ENCODE data around the gene NACC1. TPM values are rescaled to one million over a fixed set of nuclear protein-coding genes. Genes with fewer than 3 reads are reported as not detected.

Gene NACC1
- polyA plus RNA-seq, 5 donors = 14.0 to 32.4 (median 19.7) TPM

- DNase-seq = no peak
These were observed 20.3 kb downstream of the NACC1 start for GRCh38 chr19:13138171-13138915.

- no peak for DNase-seq
These were observed 20.8 kb downstream of the NACC1 start for GRCh38 chr19:13138916-13139198.

- DNase-seq = no peak
These were observed 21.7 kb downstream of the NACC1 start for GRCh38 chr19:13139633-13140311.

GRCh38 chr19:13146763-13147563 lies 28.9 kb downstream of the NACC1 start:
- no peak for DNase-seq

- DNase-seq = peak in 1 of 2 donors; percentile 15
These were observed 31.1 kb downstream of the NACC1 start for GRCh38 chr19:13149173-13149627.

- peak; percentile 29 to 54 for DNase-seq
These were observed 31.6 kb downstream of the NACC1 start for GRCh38 chr19:13149628-13150186.

GRCh38 chr19:13150187-13150930 lies 32.3 kb downstream of the NACC1 start, which contains the start of the genes IER2 and STX10:
TSS of gene IER2 (plus strand) at chr19:13150411. CDS start at chr19:13153187, 2,776 bp downstream.
TSS of gene STX10 (minus strand) at chr19:13150375. CDS start at chr19:13150173, 202 bp downstream.
- DNase-seq = peak; percentile 94

- DNase-seq = peak in 1 of 2 donors; percentile 36
These were observed 33.0 kb downstream of the NACC1 start for GRCh38 chr19:13150931-13151604.

- DNase-seq = peak; percentile 97 to 98
These were observed 33.7 kb downstream of the NACC1 start for GRCh38 chr19:13151605-13152355.

GRCh38 chr19:13152356-13152973 lies 34.4 kb downstream of the NACC1 start:
- DNase-seq = no peak

GRCh38 chr19:13152974-13153568 lies 35.0 kb downstream of the NACC1 start:
- peak; percentile 97 to 99 for DNase-seq

- DNase-seq = peak; percentile 40 to 53
These were observed 35.6 kb downstream of the NACC1 start for GRCh38 chr19:13153569-13154240.

- DNase-seq = peak; percentile 75 to 82
These were observed 36.2 kb downstream of the NACC1 start for GRCh38 chr19:13154241-13154778.

GRCh38 chr19:13154911-13155471 lies 36.9 kb downstream of the NACC1 start:
- DNase-seq = peak; percentile 82 to 84

GRCh38 chr19:13155472-13156359 lies 37.7 kb downstream of the NACC1 start:
- DNase-seq = peak; percentile 63 to 71

GRCh38 chr19:13159713-13160112 lies 41.6 kb downstream of the NACC1 start:
- DNase-seq = no peak

GRCh38 chr19:13160557-13160956 lies 42.5 kb downstream of the NACC1 start:
- no peak for DNase-seq

All from right lung (tissue), 5 donors.